Pulmonary artery endothelial cell (primary cell): ENCODE data around the gene RSPRY1. TPM values are rescaled to one million over a fixed set of nuclear protein-coding genes. Genes with fewer than 3 reads are reported as not detected.

Source experiments
- DNase-seq: peaks from one replicate; pipeline ENCODE4 v3.0.0-alpha.2; 2011; ENCODE audit warnings: low read depth, low spot score
- total RNA-seq: library from RNA; depleted of rRNA; stranded (reverse); fragments of >200 nt; gene quantifications from 2 replicates; pipeline ENCODE4 v1.2.3, GENCODE V29; 2014

Gene RSPRY1
- total RNA-seq, 1 donor from 2014 or later: 65.5 TPM

DNA sequence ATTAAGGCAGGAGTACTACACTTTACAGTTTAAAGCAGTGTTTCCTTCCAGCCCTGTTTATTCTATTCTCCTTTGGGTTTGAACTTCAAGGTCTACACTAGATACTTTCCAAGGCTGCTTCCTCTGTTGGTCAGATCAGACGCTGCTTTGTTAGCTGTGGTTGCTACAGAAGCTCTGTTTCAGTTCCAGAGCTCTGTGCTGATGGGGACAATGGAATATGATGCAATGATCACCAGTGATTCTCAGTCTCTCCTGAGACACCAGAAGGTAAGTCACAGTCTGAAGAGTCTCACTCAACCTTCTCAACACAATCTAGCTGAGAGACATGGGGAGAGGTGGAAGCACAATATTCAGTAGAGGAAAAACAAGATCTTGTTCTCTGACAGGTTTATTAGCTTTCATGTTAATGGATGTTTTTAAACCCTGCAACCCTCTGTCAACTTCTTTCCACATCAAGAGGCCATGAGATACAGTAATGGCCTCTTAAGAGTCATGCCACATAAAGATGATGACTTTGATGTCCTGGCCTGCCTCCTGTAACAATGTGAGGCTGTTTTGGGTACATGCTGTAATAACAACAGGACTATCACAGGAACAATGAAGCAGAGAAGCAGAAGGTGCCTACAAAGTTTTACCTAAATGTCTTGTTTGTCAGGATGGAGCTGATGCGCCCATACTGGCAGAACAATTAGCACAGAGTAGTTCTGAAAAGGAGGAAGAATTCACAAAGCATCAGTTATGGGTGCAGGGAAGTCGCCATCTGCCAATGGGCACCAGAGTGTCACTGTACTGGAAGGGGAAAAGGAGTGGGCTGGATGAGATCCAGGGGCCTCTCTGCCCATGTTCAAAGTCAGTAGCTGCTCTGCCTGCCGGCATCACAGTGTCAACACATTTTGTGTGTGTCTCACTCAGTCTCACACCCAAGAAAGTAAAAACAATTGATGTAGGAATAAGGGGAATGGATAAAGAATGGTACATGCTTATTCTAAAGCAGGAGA, 33.7 kb upstream of the RSPRY1 start:
- DNase-seq: no peak

GRCh38 chr16:57153841-57154240, 32.3 kb upstream of the RSPRY1 start:
- no peak for DNase-seq

GRCh38 chr16:57155702-57156350, 30.3 kb upstream of the RSPRY1 start:
- DNase-seq: no peak

DNA sequence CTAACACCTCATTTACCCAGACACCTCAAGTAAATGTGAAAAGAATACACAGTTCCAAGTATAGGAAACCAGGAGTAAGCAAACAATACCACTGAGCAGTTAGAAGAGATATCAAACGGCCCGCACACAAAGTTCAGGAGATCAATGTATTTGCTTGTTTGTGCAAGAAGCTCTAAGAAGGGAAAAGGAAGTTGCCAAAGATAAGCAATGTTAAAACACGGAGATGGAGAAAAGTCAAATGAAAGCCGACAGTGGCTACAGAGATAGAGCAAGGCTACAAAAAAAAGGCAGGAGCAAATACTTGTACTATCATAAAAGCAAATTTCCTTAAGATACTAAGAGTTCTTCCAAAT, 29.8 kb upstream of the RSPRY1 start:
- DNase-seq: no peak

DNA sequence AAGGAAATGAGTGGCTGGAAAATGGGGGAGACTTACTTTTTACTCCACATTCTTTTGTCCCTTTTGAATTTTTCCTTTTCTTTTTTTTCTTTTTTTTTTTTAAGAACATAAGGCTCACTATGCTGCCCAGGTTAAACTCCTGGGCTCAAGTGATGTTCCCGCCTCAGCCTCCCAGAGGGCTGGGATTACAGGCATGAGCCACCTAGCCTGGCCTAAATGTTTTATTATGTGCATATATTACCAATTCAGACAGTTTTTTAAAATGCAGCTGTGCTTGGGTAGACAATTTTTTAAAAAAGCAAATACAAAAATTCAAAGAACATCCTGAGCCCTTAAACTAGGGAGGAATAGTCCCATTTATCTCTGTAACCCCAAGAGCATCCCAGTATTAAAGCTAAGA, 28.6 kb upstream of the RSPRY1 start:
- DNase-seq: no peak

DNA sequence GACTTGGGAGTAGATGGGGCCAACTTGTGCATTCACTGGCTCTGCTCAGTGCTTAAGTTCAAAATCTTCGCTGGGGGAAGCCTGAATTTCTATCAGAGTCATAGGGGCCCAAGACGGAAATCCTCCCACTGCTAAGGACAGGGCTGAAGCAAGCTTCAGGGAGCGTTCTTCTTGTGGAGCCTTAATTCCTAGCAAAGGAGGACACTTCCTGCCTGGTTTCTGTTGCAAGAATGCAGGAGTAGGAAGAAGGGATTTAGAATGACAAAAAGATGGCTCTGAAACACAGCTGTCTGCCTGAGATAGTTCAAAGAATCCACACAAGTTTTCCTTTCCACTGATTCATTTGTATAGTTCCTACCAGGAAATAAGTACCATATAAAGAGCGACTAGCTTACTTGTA, 26.7 kb upstream of the RSPRY1 start:
- no peak for DNase-seq

DNA sequence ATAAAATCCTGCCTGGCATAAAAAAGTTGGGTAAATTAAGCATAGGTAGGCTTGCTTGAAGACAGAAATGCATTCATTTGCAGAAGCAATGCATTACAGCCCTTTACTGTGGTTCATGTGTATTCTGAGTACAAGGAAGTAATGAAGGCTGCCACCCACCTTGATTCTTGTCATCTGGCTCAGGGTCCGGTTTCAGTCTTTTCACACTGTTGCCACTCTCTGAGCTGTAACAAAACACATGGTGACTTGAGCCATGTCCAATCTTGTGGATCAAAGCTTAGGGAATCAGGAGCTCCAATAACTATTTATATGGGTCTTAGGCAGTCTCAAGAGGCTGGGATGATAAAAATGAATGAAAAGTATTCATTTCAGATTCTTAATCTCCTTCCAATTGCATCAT, 22.3 kb upstream of the RSPRY1 start:
- no peak for DNase-seq

DNA sequence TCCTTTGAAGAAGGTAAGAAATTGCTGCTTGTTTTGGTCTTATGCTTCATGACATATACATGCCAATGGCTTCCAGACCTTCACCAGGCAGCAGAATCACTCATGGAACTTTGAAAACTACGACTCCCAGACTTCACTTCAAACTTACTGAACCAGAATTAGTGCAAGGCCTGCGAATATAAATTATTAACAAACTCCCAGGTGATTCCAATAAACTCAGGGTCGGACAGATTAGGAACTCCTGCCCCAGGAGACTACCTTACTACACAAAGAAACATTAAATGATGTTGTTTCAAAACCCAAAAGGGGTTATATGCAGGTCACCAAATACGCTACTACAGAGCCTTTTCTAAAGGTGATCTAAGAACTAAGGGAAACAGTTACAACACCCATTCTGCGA, 20.6 kb upstream of the RSPRY1 start:
- no peak for DNase-seq

DNA sequence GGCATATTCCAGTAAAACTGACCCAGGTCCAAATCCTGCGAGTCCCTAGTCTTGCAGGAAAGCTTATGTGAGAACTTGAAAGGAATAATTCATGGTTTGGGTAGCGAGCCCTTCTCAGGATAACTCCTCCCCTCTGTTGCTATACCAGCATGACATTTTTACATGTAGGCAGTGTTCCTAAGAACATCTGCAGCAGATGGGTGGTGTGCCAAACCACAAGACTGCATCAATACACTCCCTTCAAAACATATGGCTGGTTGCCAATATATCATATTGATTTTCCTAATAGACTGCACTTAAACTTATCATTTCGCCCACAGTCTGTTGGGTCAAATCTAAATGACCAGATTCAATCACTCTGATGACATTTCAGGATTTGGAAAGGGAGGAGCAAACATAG, 20.2 kb upstream of the RSPRY1 start:
- no peak for DNase-seq

GRCh38 chr16:57166451-57166850, 19.7 kb upstream of the RSPRY1 start:
- DNase-seq: no peak

GRCh38 chr16:57166951-57167350, 19.2 kb upstream of the RSPRY1 start:
- DNase-seq: no peak

GRCh38 chr16:57167538-57167937, 18.6 kb upstream of the RSPRY1 start:
- no peak for DNase-seq

- DNase-seq: peak; percentile 60
Measured at GRCh38 chr16:57167953-57168352, 18.2 kb upstream of the RSPRY1 start.

GRCh38 chr16:57169327-57169726, 16.8 kb upstream of the RSPRY1 start:
- DNase-seq: no peak

DNA sequence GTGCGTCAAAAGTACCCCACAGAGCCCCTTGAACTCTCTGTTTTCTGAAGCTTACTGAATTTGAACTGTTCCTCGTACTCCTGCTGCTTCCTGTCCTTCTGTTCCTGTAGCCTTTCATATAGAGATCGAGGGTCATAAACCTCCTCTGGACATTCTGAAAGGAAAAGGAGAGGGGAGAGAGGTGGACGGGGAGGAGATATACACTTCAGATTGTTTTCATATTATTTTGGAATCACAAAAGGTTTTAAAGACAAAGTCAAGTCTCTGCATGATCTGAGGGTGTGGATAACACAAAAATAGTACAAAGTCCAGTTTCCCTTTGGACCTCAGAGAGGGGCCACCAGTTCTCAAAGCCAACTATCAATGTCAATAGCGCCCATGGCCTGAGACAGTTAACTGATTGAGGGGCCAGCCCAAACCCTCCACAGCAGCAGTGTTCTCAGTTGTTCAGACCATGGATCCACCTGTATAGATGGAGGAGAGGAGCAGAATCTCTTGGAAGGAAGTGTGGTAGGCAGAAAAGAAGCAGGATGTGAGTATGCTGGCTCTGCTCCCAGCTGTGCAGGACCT, 13.3 kb upstream of the RSPRY1 start:
- no peak for DNase-seq

DNA sequence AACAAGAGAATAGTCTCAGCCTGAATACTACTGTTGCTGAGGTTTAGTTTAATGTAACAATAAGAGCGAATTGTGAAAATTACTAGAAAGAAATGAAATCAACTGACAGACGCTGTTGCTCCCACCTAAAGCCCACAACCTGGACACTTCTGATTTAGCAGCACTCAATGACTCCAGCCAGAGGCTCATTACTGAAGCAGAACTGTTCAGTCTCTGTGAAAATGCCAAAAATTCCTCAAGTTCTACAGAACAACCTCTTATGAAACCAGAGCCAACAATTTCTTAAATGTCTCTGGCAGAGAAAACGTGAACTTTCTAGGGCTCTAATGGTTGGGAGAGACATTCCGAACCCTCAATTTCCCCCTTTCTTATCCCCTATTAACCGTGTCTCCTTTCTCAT, 10.2 kb upstream of the RSPRY1 start:
- no peak for DNase-seq

DNA sequence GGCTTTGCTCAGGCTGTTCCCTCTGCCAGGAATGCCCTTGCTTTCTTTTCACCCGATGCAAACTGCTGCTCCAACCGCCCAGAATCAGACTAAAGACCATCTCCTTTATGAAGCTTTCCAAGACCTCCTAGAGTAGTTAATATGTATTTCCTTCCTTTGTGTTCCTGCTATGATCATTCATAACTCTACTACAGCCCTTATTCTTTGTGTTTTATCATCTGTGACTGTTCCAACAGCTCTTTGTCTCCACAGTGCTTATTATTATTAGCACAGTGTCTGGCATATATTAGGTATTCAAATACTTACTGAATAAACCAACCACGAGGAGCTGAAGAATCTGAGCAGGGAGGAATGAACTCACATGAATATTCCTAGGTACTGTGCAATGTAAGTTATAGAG, 7.9 kb upstream of the RSPRY1 start:
- no peak for DNase-seq

DNA sequence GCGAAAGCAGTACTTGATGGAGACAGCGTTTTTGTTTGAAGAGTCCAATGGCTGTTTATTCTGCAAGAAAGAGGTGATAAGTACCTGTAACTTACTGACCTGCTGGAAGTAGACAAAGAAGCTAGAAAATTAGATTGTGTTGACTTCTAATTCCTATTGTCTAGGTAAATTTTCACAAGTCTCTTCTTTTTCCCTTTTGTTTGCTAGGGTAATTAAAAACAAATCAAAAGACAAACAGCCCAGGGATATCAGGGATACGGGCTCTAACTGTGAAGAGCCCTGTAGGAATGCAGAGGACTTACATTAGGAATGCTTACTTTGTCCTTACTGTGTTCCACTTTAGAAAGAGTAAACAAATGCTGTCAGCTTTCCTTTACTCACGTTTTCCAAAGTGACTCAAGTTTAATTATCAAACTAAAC, 7.3 kb upstream of the RSPRY1 start:
- no peak for DNase-seq

- DNase-seq: no peak
Measured at GRCh38 chr16:57179215-57179828, 6.8 kb upstream of the RSPRY1 start.

DNA sequence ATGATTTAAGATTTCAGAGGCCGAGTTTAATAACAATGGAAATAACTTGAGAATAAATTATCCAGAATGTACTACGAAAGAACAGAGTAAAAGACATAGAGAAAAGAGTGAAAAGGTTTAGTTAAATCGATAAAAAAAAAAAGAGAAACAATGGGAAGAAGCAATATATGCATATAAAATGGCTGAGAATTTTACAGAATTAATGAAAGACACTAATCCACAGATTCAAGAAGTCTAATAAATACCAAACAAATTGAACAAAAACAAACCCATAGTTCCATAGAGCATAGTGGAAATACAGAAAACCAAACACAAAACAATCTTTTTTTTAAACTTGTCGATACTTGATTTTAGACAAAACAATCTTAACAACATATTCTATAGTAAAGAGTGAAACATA, 2.0 kb upstream of the RSPRY1 start:
- DNase-seq: no peak

- DNase-seq: peak; percentile 39
Measured at GRCh38 chr16:57184887-57185445, 1.2 kb upstream of the RSPRY1 start.

DNA sequence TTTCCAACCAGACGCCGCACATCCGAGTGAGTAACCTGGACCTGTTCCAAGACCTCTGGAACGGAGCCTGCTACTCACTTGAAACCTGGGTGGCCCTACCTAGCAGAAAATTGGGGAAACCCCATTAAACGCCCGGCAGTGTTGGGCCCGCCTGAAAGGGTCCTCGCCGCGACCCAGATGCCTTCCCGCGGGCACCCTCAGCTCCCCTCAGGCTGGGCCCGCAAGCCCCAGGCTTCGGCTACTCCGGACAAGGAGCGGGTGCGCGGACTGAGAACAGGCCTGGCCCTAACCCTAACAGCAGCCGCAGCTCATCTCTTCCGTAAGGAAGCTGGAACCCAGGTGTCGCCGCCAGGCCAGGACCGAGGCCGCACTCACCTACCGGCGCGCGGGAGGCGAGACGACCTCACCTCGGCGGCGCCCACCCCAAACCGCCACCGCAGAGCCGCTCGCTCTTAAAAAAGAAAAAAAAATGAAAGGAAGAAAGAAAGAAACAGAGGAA, 634 bp upstream of the RSPRY1 start:
- no peak for DNase-seq
